ENCODE measurements around the gene GJC2. TPM values are rescaled to one million over a fixed set of nuclear protein-coding genes. Genes with fewer than 3 reads are reported as not detected.

GJC2 gene
- total RNA-seq, 1 donor from 2014 or later, result 6.9 TPM

- no peak overlapping the region for H3K4me3 ChIP-seq
- H3K27ac ChIP-seq, result peak overlapping the region; percentile 82
- H3K9me3 ChIP-seq, result no peaks in the 10 kb centered on the region
- peak; percentile 49 for DNase-seq
- TF ChIP-seq CTCF (IDR thresholded peaks at IDR 0.05), result no peak
- H3K36me3 ChIP-seq, result peaks cover 32% of the 10 kb centered on the region
- intact Hi-C loops (cut with DNase I), result no loop called here
- H3K27me3 ChIP-seq, result no peaks in the 10 kb centered on the region
- ATAC-seq, result no peak
- peaks cover 44% of the 10 kb centered on the region for H3K4me1 ChIP-seq
Observed at GRCh38 chr1:228148935-228149405, 760 bp upstream of the GJC2 start.

GRCh38 chr1:228150120-228150460 lies 360 bp downstream of the GJC2 start:
- intact Hi-C loops (cut with DNase I), result no loop called here
- H3K27ac ChIP-seq, result peak overlapping the region; percentile 82
- H3K9me3 ChIP-seq, result no peaks in the 10 kb centered on the region
- no peak for TF ChIP-seq CTCF (IDR thresholded peaks at IDR 0.05)
- DNase-seq (peak; percentile 58), ATAC-seq (no peak)
- H3K27me3 ChIP-seq, result no peaks in the 10 kb centered on the region
- peak overlapping the region; percentile 44 for H3K4me3 ChIP-seq
- peaks cover 40% of the 10 kb centered on the region for H3K4me1 ChIP-seq
- peaks cover 32% of the 10 kb centered on the region for H3K36me3 ChIP-seq

GRCh38 chr1:228150461-228151179 lies 890 bp downstream of the GJC2 start:
- no peaks in the 10 kb centered on the region for H3K27me3 ChIP-seq
- H3K4me1 ChIP-seq, result peaks cover 40% of the 10 kb centered on the region

GRCh38 chr1:228151180-228151925 lies 1.6 kb downstream of the GJC2 start:
- TF ChIP-seq CTCF (IDR thresholded peaks at IDR 0.05), result no peak
- intact Hi-C loops (cut with DNase I), result no loop called here
- H3K9me3 ChIP-seq, result no peaks in the 10 kb centered on the region
- no peak for DNase-seq
- no peaks in the 10 kb centered on the region for H3K27me3 ChIP-seq
- ATAC-seq, result no peak
- H3K4me1 ChIP-seq, result peaks cover 40% of the 10 kb centered on the region
- H3K27ac ChIP-seq, result peak overlapping the region; percentile 82
- peaks cover 25% of the 10 kb centered on the region for H3K36me3 ChIP-seq
- H3K4me3 ChIP-seq, result peak overlapping the region; percentile 44

More at GRCh38 chr1:228150461-228151179, 890 bp downstream of the GJC2 start:
- peaks cover 31% of the 10 kb centered on the region for H3K36me3 ChIP-seq
- peak overlapping the region; percentile 82 for H3K27ac ChIP-seq
- peak overlapping the region; percentile 44 for H3K4me3 ChIP-seq
- DNase-seq, result peak; percentile 65
- no peaks in the 10 kb centered on the region for H3K9me3 ChIP-seq
- peak; percentile 21 for ATAC-seq
- intact Hi-C loops (cut with DNase I), result no loop called here
- TF ChIP-seq CTCF (IDR thresholded peaks at IDR 0.05), result no peak

GRCh38 chr1:228152097-228152917 lies 2.6 kb downstream of the GJC2 start:
- H3K9me3 ChIP-seq, result no peaks in the 10 kb centered on the region
- peaks cover 15% of the 10 kb centered on the region for H3K36me3 ChIP-seq
- DNase-seq (peak; percentile 62), ATAC-seq (no peak)
- no peak overlapping the region for H3K27ac ChIP-seq
- peaks cover 40% of the 10 kb centered on the region for H3K4me1 ChIP-seq
- TF ChIP-seq CTCF (IDR thresholded peaks at IDR 0.05), result no peak
- no peak overlapping the region for H3K4me3 ChIP-seq
- H3K27me3 ChIP-seq, result no peaks in the 10 kb centered on the region
- intact Hi-C loops (cut with DNase I), result no loop called here

Data from upper lobe of right lung (tissue), 1 donor.